HepG2 (cell line): ENCODE measurements around the gene C17orf58. TPM values are rescaled to one million over a fixed set of nuclear protein-coding genes. Genes with fewer than 3 reads are reported as not detected.

ENCODE experiments used
- ARID2 ChIP-seq: sonication (generic); formaldehyde crosslinking; IDR thresholded peaks from 2 replicates; pipeline ENCODE4 v1.8.1; 2022; ENCODE audit warnings: mild to moderate bottlenecking, missing genetic modification reagents, borderline replicate concordance
- ASH2L ChIP-seq: fragments of 300-600, 200-600 bp; sonication (generic); IDR thresholded peaks from 2 replicates; pipeline ENCODE4 v1.7.0; 2017; ENCODE audit warnings: low read depth, mild to moderate bottlenecking, moderate library complexity, mixed read lengths, low read length; ENCODE audit not compliant: insufficient read length
- BCL6 ChIP-seq: IDR thresholded peaks from 2 replicates; pipeline ENCODE4 v1.6.1; 2016; ENCODE audit warnings: missing genetic modification reagents, missing compliant biosample characterization
- BRD4 ChIP-seq: sonication (generic); formaldehyde crosslinking; IDR thresholded peaks from 2 replicates; pipeline ENCODE4 v1.4.0; 2020; ENCODE audit warnings: missing genetic modification reagents
- EED ChIP-seq: sonication (generic); formaldehyde crosslinking; IDR thresholded peaks from 2 replicates; pipeline ENCODE4 v1.5.0; 2020; ENCODE audit warnings: mild to moderate bottlenecking, missing genetic modification reagents
- ETV6 ChIP-seq: sonication (generic); formaldehyde crosslinking; conservative IDR thresholded peaks from 2 replicates; pipeline ENCODE4 v1.4.0; 2020; ENCODE audit warnings: missing genetic modification reagents
- GATA4 ChIP-seq: sonication (generic); IDR thresholded peaks from 2 replicates; pipeline ENCODE4 v1.6.1; 2016; ENCODE audit warnings: antibody characterized with exemption, low read depth, borderline replicate concordance
- HMGA1 ChIP-seq: sonication (generic); formaldehyde crosslinking; conservative IDR thresholded peaks from 2 replicates; pipeline ENCODE4 v1.4.0; 2020; ENCODE audit warnings: missing genetic modification reagents
- KDM6A ChIP-seq: IDR thresholded peaks from 2 replicates; pipeline ENCODE4 v1.6.1; 2016; ENCODE audit warnings: low read depth
- KMT2B ChIP-seq: IDR thresholded peaks from 2 replicates; pipeline ENCODE4 v1.6.1; 2016; ENCODE audit warnings: missing genetic modification reagents, missing compliant biosample characterization
- MEIS2 ChIP-seq: sonication (generic); formaldehyde crosslinking; IDR thresholded peaks from 2 replicates; pipeline ENCODE4 v1.9.0; 2021; ENCODE audit warnings: mild to moderate bottlenecking, missing genetic modification reagents
- PATZ1 ChIP-seq: sonication (generic); formaldehyde crosslinking; IDR thresholded peaks from 2 replicates; pipeline ENCODE4 v1.4.0; 2020; ENCODE audit warnings: missing genetic modification reagents
- PHF20 ChIP-seq: sonication (generic); formaldehyde crosslinking; IDR thresholded peaks from 2 replicates; pipeline ENCODE4 v1.5.0; 2020; ENCODE audit warnings: mild to moderate bottlenecking, missing genetic modification reagents
- PHF5A ChIP-seq: IDR thresholded peaks from one replicate; pipeline ENCODE4 v1.6.1; 2018; ENCODE audit warnings: low read depth, missing genetic modification reagents; ENCODE audit not compliant: unreplicated experiment
- REL ChIP-seq: sonication (generic); formaldehyde crosslinking; conservative IDR thresholded peaks from 2 replicates; pipeline ENCODE4 v1.8.0; 2022; ENCODE audit warnings: mild to moderate bottlenecking, missing genetic modification reagents, moderate library complexity
- SAP130 ChIP-seq: IDR thresholded peaks from 2 replicates; pipeline ENCODE4 v1.6.1; 2016; ENCODE audit warnings: low read depth
- SATB2 ChIP-seq: sonication (generic); formaldehyde crosslinking; IDR thresholded peaks from 2 replicates; pipeline ENCODE4 v1.5.0; 2020; ENCODE audit warnings: missing genetic modification reagents
- SOX13 ChIP-seq, 3 experiments: fragments of 450-650 bp in 1 of 3; sonication (generic) in 1 of 3; formaldehyde crosslinking in 1 of 3; IDR thresholded peaks in 2 of 3; conservative IDR thresholded peaks in 1 of 3; 2 replicates each; pipeline versions ENCODE4 v1.5.0 to v1.6.1; 2016 to 2020; ENCODE audit warnings: antibody characterized with exemption in 1 of 3, mild to moderate bottlenecking in 1 of 3, missing compliant biosample characterization in 1 of 3, missing genetic modification reagents in 1 of 3, moderate library complexity in 1 of 3
- SOX6 ChIP-seq, 2 experiments: fragments of 450-650 bp in 1 of 2; sonication (generic) in 1 of 2; formaldehyde crosslinking in 1 of 2; IDR thresholded peaks; 2 replicates each; pipeline versions ENCODE4 v1.4.0 to v1.6.1; 2017 to 2020; ENCODE audit warnings: antibody characterized with exemption in 1 of 2, mild to moderate bottlenecking in 1 of 2, missing genetic modification reagents in 1 of 2
- ZBTB8A ChIP-seq: sonication (generic); formaldehyde crosslinking; IDR thresholded peaks from 2 replicates; pipeline ENCODE4 v1.4.0; 2020; ENCODE audit warnings: mild to moderate bottlenecking, low read depth, missing genetic modification reagents, borderline replicate concordance
- ZNF20 ChIP-seq: sonication (generic); formaldehyde crosslinking; IDR thresholded peaks from 2 replicates; pipeline ENCODE4 v1.4.0; 2020; ENCODE audit warnings: mild to moderate bottlenecking, moderate library complexity, missing genetic modification reagents
- ZNF263 ChIP-seq: sonication (generic); formaldehyde crosslinking; IDR thresholded peaks from 2 replicates; pipeline ENCODE4 v1.4.0; 2020; ENCODE audit warnings: missing genetic modification reagents
- ZNF350 ChIP-seq: sonication (generic); formaldehyde crosslinking; IDR thresholded peaks from 2 replicates; pipeline ENCODE4 v1.4.0; 2020; ENCODE audit warnings: mild to moderate bottlenecking, low read depth, missing genetic modification reagents, borderline replicate concordance
- ZNF619 ChIP-seq: sonication (generic); formaldehyde crosslinking; IDR thresholded peaks from 2 replicates; pipeline ENCODE4 v1.4.0; 2020; ENCODE audit warnings: mild to moderate bottlenecking, missing genetic modification reagents
- ZNF713 ChIP-seq: sonication (generic); formaldehyde crosslinking; IDR thresholded peaks from 2 replicates; pipeline ENCODE4 v1.4.0; 2020; ENCODE audit warnings: mild to moderate bottlenecking, missing genetic modification reagents
- polyA plus RNA-seq, 8 experiments: library from polyadenylated mRNA; depleted of rRNA in 3 of 8; stranded (reverse) in 7 of 8; unstranded in 1 of 8; fragments of >200 nt; fragmentation: Illumina TruSeq in 4 of 8; extraction: Trizol in 4 of 8; gene quantifications; 2 replicates each; pipeline versions ENCODE4 v1.2.1 to v1.2.3, GENCODE V29; 2011 to 2016; ENCODE audit warnings: low read depth in 4 of 8, missing spikeins in 1 of 8, mixed read lengths in 1 of 8; ENCODE audit not compliant: insufficient read depth in 1 of 8
- total RNA-seq, 5 experiments: library from RNA; depleted of rRNA; stranded (reverse); fragments of >200 nt; fragmentation: Illumina TruSeq; extraction: Trizol; gene quantifications; 2 replicates each; pipeline ENCODE4 v1.2.3, GENCODE V29; 2016; ENCODE audit warnings: low read depth in 1 of 5
- TF ChIP-seq, protein P1 (sequence below): sonication (generic); formaldehyde crosslinking; IDR thresholded peaks from 2 replicates; pipeline ENCODE4 v1.4.0; 2020; ENCODE audit warnings: missing genetic modification reagents, mild to moderate bottlenecking, borderline replicate concordance
- TF ChIP-seq, protein P2 (sequence below): sonication (generic); formaldehyde crosslinking; IDR thresholded peaks from 2 replicates; pipeline ENCODE4 v1.4.0; 2020; ENCODE audit warnings: missing genetic modification reagents

Gene C17orf58
- total and polyA plus RNA-seq, 2 of the 13 experiments (the other 11 are each of a cell fraction or from before 2014, with no cell fraction given): 15.6 to 15.8 TPM

DNA sequence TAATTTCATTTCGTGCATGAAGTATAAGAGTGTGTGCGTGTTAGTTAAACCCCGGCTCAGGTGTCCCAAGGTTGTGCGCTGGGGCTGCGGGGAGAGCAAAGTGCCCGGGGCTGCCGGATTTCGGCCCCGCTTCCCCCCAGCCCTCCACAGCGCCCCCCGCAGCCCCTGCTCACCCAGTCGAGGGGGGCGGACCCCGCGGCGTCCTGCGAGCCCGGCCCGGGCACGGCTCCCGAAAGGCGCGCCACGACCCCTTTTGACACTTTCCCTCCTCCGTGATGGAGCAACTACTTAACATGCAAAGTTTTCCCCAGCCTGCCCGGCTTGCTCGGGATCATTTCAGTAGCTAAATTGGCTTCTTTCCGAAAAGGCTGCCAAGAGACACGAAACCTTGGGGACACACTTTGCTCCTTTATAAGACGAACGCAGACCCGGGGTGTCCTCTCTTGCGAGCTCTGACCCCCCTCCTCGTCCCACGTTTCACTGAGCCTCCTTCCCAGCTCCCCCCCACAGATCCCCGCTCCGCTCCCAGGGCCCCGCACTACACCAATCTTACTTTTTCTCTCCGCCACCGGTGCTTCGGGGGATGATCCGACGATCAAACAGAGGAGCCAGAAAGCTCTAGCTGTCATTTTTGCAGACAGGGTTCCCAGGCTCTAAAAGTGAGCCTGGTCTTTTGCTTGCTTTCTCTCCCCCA is 552 bp downstream of the C17orf58 start (continued):
- TF ChIP-seq, protein P1, sequence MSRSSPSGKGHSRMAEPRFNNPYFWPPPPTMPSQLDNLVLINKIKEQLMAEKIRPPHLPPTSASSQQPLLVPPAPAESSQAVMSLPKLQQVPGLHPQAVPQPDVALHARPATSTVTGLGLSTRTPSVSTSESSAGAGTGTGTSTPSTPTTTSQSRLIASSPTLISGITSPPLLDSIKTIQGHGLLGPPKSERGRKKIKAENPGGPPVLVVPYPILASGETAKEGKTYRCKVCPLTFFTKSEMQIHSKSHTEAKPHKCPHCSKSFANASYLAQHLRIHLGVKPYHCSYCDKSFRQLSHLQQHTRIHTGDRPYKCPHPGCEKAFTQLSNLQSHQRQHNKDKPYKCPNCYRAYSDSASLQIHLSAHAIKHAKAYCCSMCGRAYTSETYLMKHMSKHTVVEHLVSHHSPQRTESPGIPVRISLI (CRISPR knock-in tag): no peak; the same call in 1 of the 2 replicates
- TF ChIP-seq ZNF350 (CRISPR knock-in tag): no peak
- no peak for TF ChIP-seq ZBTB8A (CRISPR knock-in tag)
- TF ChIP-seq GATA4: no peak
- TF ChIP-seq HMGA1 (CRISPR knock-in tag): no peak
- TF ChIP-seq, protein P2, sequence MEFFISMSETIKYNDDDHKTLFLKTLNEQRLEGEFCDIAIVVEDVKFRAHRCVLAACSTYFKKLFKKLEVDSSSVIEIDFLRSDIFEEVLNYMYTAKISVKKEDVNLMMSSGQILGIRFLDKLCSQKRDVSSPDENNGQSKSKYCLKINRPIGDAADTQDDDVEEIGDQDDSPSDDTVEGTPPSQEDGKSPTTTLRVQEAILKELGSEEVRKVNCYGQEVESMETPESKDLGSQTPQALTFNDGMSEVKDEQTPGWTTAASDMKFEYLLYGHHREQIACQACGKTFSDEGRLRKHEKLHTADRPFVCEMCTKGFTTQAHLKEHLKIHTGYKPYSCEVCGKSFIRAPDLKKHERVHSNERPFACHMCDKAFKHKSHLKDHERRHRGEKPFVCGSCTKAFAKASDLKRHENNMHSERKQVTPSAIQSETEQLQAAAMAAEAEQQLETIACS: 0 out of 2 replicates have a peak, but pooled peaks have one; percentile 14
- TF ChIP-seq ARID2 (CRISPR knock-in tag): no peak
- TF ChIP-seq REL: no peak
- TF ChIP-seq EED (CRISPR knock-in tag): no peak
- 0 out of 2 replicates have a peak, but pooled peaks have one; percentile 28 for TF ChIP-seq BRD4 (CRISPR knock-in tag)
- TF ChIP-seq SATB2: no peak
- no peak for TF ChIP-seq PHF5A (CRISPR knock-in tag)
- no peak for TF ChIP-seq SOX6 (IDR thresholded peaks at IDR 0.05)
- TF ChIP-seq SOX6 (CRISPR knock-in tag; IDR thresholded peaks at IDR 0.05): 0 out of 2 replicates have a peak, but pooled peaks have one; percentile 5
- no peak for TF ChIP-seq PHF20 (CRISPR knock-in tag)
- no peak for TF ChIP-seq KDM6A (CRISPR knock-in tag)
- no peak for TF ChIP-seq ASH2L
- TF ChIP-seq ZNF20 (CRISPR knock-in tag): no peak
- TF ChIP-seq MEIS2 (CRISPR knock-in tag): no peak
- no peak for TF ChIP-seq ETV6 (CRISPR knock-in tag)
- TF ChIP-seq PATZ1 (CRISPR knock-in tag): peak; percentile 55; the same call in 1 of the 2 replicates
- TF ChIP-seq ZNF619: no peak
- no peak for TF ChIP-seq ZNF263 (CRISPR knock-in tag)
- TF ChIP-seq KMT2B (CRISPR knock-in tag): 0 out of 2 replicates have a peak, but pooled peaks have one; percentile 18
- peak; percentile 35; the same call in 1 of the 2 replicates for TF ChIP-seq SAP130
- 0 out of 2 replicates have a peak, but pooled peaks have one; percentile 32 for TF ChIP-seq BCL6 (CRISPR knock-in tag)
- no peak for TF ChIP-seq ZNF713
- TF ChIP-seq SOX13 (IDR thresholded peaks at IDR 0.05): no peak
- no peak for TF ChIP-seq SOX13 (CRISPR knock-in tag; conservative IDR thresholded peaks at IDR 0.05 in 1 of 2, IDR thresholded peaks at IDR 0.05 in 1 of 2)
